Fibroblast of the aortic adventitia (primary cell): ENCODE data around the gene ATP5ME. TPM values are rescaled to one million over a fixed set of nuclear protein-coding genes. Genes with fewer than 3 reads are reported as not detected.

Source experiments
- DNase-seq: peaks from one replicate; pipeline ENCODE4 v3.0.0-alpha.2; 2010; ENCODE audit warnings: low read depth
- H3K4me3 ChIP-seq: 2 replicates; pipeline ENCODE4 v1.5.1; 2011; ENCODE audit warnings: low read depth, mild to moderate bottlenecking, control low read depth, low read length, moderate library complexity
- CTCF ChIP-seq: IDR thresholded peaks from 2 replicates; pipeline ENCODE4 v1.5.1; 2011; ENCODE audit warnings: mild to moderate bottlenecking, low read length, control low read depth, inconsistent platforms; ENCODE audit not compliant: insufficient read depth
- total RNA-seq: library from RNA; depleted of rRNA; stranded (reverse); fragments of >200 nt; gene quantifications from 2 replicates; pipeline ENCODE4 v1.2.3, GENCODE V29; 2012; ENCODE audit warnings: low replicate concordance

ATP5ME gene
- total RNA-seq, result 74.3 and 195 TPM in 2 replicates

GRCh38 chr4:674172-675035, at the start of gene ATP5ME, which contains the start of gene MYL5:
TSS of gene ATP5ME (minus strand) at chr4:674276. CDS start at chr4:674247, 29 bp downstream.
TSS of gene MYL5 (plus strand) at chr4:674542. CDS start at chr4:678027, 3,485 bp downstream.
- TF ChIP-seq CTCF, result peak; percentile 60
- H3K4me3 ChIP-seq, result peak within 1 kb of the TSS; percentile 89
- DNase-seq, result peak; percentile 96

- TF ChIP-seq CTCF, result no peak
- no peak for DNase-seq
- H3K4me3 ChIP-seq, result no peak overlapping the region
Measured at GRCh38 chr4:722851-723360, 48.8 kb upstream of the ATP5ME start.

GRCh38 chr4:722169-722725, 48.2 kb upstream of the ATP5ME start:
- DNase-seq, result no peak
- no peak for TF ChIP-seq CTCF
- no peak overlapping the region for H3K4me3 ChIP-seq

- no peak for TF ChIP-seq CTCF
- H3K4me3 ChIP-seq, result no peak overlapping the region
- no peak for DNase-seq
Measured at GRCh38 chr4:721261-722168, 47.4 kb upstream of the ATP5ME start.

- H3K4me3 ChIP-seq, result no peak overlapping the region
Measured at GRCh38 chr4:720111-720860, 46.2 kb upstream of the ATP5ME start.

More at GRCh38 chr4:720111-720860, 46.2 kb upstream of the ATP5ME start:
- no peak for DNase-seq
- TF ChIP-seq CTCF, result no peak
